ENCODE results near the gene CRYGD.

CRYGD gene

GRCh38 chr2:208150094-208150493 is 25.8 kb upstream of the CRYGD start:
- in situ Hi-C loops (cut with MboI; ENCODE audit: low sequenced_read_pairs, unreplicated experiment) = no loop called here
- DNase-seq (ENCODE audit: low spot score) = no peak
- TF ChIP-seq CTCF (IDR thresholded peaks at IDR 0.05; ENCODE audit: borderline replicate concordance, control extremely low read depth, extremely low read depth, insufficient read depth, missing control alignments) = no peak

- TF ChIP-seq CTCF (IDR thresholded peaks at IDR 0.05; ENCODE audit: borderline replicate concordance, control extremely low read depth, extremely low read depth, insufficient read depth, missing control alignments) = no peak
- in situ Hi-C loops (cut with MboI; ENCODE audit: low sequenced_read_pairs, unreplicated experiment) = no loop called here
- no peak for DNase-seq (ENCODE audit: low spot score)
These were observed 24.5 kb upstream of the CRYGD start for GRCh38 chr2:208148803-208149202.

GRCh38 chr2:208147759-208148158 is 23.4 kb upstream of the CRYGD start:
- no peak for DNase-seq (ENCODE audit: low spot score)
- TF ChIP-seq CTCF (IDR thresholded peaks at IDR 0.05; ENCODE audit: borderline replicate concordance, control extremely low read depth, extremely low read depth, insufficient read depth, missing control alignments) = no peak

GRCh38 chr2:208147008-208147407 is 22.7 kb upstream of the CRYGD start:
- no peak for DNase-seq (ENCODE audit: low spot score)
- no peak for TF ChIP-seq CTCF (IDR thresholded peaks at IDR 0.05; ENCODE audit: borderline replicate concordance, control extremely low read depth, extremely low read depth, insufficient read depth, missing control alignments)
- in situ Hi-C loops (cut with MboI; ENCODE audit: low sequenced_read_pairs, unreplicated experiment) = no loop called here

More at GRCh38 chr2:208147759-208148158, 23.4 kb upstream of the CRYGD start:
- in situ Hi-C loops (cut with MboI; ENCODE audit: low sequenced_read_pairs, unreplicated experiment) = no loop called here

- in situ Hi-C loops (cut with MboI; ENCODE audit: low sequenced_read_pairs, unreplicated experiment) = no loop called here
- TF ChIP-seq CTCF (IDR thresholded peaks at IDR 0.05; ENCODE audit: borderline replicate concordance, control extremely low read depth, extremely low read depth, insufficient read depth, missing control alignments) = no peak
- no peak for DNase-seq (ENCODE audit: low spot score)
These were observed 21.7 kb upstream of the CRYGD start, which contains the start of gene CRYGB for GRCh38 chr2:208146006-208146405. Gene CRYGB (minus strand): TSS chr2:208146158. CDS start chr2:208146120, 38 bp downstream.

GRCh38 chr2:208142925-208143799 is 18.8 kb upstream of the CRYGD start:
- no peak for TF ChIP-seq CTCF (IDR thresholded peaks at IDR 0.05; ENCODE audit: borderline replicate concordance, control extremely low read depth, extremely low read depth, insufficient read depth, missing control alignments)
- in situ Hi-C loops (cut with MboI; ENCODE audit: low sequenced_read_pairs, unreplicated experiment) = no loop called here
- no peak for DNase-seq (ENCODE audit: low spot score)

Measured in GM13976 (cell line).